HG03354 (cell line): ENCODE results near the gene DEPDC4.
"Not testable (repeated sequence)": the region's sequence is repeated elsewhere in the genome, so short reads cannot be mapped to it uniquely, and the experiment has no call there.

Source experiments
- ATAC-seq: cut with Tn5 transposase; IDR thresholded peaks from one replicate; pipeline ENCODE4 v1.9.1; 2021; ENCODE audit warnings: mild to moderate bottlenecking; ENCODE audit not compliant: unreplicated experiment, poor library complexity, severe bottlenecking

The DEPDC4 gene

GRCh38 chr12:100266835-100267602 is at the start of gene DEPDC4, which contains the start of gene SCYL2:
Gene DEPDC4 (minus strand): TSS chr12:100267079. CDS start chr12:100267076, 3 bp downstream.
Gene SCYL2 (plus strand): TSS chr12:100267177. CDS start chr12:100282971, 15,794 bp downstream.
- ATAC-seq: peak; percentile 94

GRCh38 chr12:100311317-100311716 is 44.4 kb upstream of the DEPDC4 start:
- no peak for ATAC-seq

GRCh38 chr12:100308138-100308537 is 41.3 kb upstream of the DEPDC4 start:
- not testable (repeated sequence) for ATAC-seq

- ATAC-seq: not testable (repeated sequence)
Measured at GRCh38 chr12:100304334-100304733, 37.5 kb upstream of the DEPDC4 start.

- ATAC-seq: no peak
Measured at GRCh38 chr12:100303831-100304230, 37.0 kb upstream of the DEPDC4 start.

- no peak for ATAC-seq
Measured at GRCh38 chr12:100302081-100302480, 35.2 kb upstream of the DEPDC4 start.

GRCh38 chr12:100295764-100296555 is 29.1 kb upstream of the DEPDC4 start:
- no peak for ATAC-seq

GRCh38 chr12:100294366-100294765 is 27.5 kb upstream of the DEPDC4 start:
- not testable (repeated sequence) for ATAC-seq

- no peak for ATAC-seq
Measured at GRCh38 chr12:100293017-100293416, 26.1 kb upstream of the DEPDC4 start.

- no peak for ATAC-seq
Measured at GRCh38 chr12:100290016-100290415, 23.1 kb upstream of the DEPDC4 start.

GRCh38 chr12:100289038-100289437 is 22.2 kb upstream of the DEPDC4 start:
- ATAC-seq: no peak

- ATAC-seq: not testable (repeated sequence)
Measured at GRCh38 chr12:100284556-100284955, 17.7 kb upstream of the DEPDC4 start.

- no peak for ATAC-seq
Measured at GRCh38 chr12:100279607-100280244, 12.8 kb upstream of the DEPDC4 start.

GRCh38 chr12:100279159-100279558 is 12.3 kb upstream of the DEPDC4 start:
- no peak for ATAC-seq

- no peak for ATAC-seq
Measured at GRCh38 chr12:100274291-100274690, 7.4 kb upstream of the DEPDC4 start.

- ATAC-seq: no peak
Measured at GRCh38 chr12:100273782-100274181, 6.9 kb upstream of the DEPDC4 start.

- no peak for ATAC-seq
Measured at GRCh38 chr12:100268835-100269564, 2.1 kb upstream of the DEPDC4 start.

GRCh38 chr12:100267603-100268281 is 863 bp upstream of the DEPDC4 start:
- ATAC-seq: peak; percentile 22

GRCh38 chr12:100266585-100266834 is 369 bp downstream of the DEPDC4 start:
- peak; percentile 84 for ATAC-seq
